Peyer's patch (tissue), 4 donors: ENCODE data around the gene RASGRP3.

Experiments used
- POLR2A ChIP-seq, 2 donors: fragments of 450-650 bp; IDR thresholded peaks; one replicate each; pipeline ENCODE4 v1.5.1; 2017; ENCODE audit warnings: antibody characterized with exemption in 2 of 2, mild to moderate bottlenecking in 2 of 2, moderate library complexity in 2 of 2
- TF ChIP-seq, protein P1 (sequence below), 6 experiments: fragments of 450-650 bp in 4 of 6; fragments of 200-600 bp in 2 of 6; sonication (generic) in 1 of 6; IDR thresholded peaks; one replicate each; pipeline ENCODE4 v1.5.1; 2017 to 2019; ENCODE audit warnings: antibody characterized with exemption in 6 of 6, mild to moderate bottlenecking in 3 of 6, moderate library complexity in 1 of 6

DNA sequence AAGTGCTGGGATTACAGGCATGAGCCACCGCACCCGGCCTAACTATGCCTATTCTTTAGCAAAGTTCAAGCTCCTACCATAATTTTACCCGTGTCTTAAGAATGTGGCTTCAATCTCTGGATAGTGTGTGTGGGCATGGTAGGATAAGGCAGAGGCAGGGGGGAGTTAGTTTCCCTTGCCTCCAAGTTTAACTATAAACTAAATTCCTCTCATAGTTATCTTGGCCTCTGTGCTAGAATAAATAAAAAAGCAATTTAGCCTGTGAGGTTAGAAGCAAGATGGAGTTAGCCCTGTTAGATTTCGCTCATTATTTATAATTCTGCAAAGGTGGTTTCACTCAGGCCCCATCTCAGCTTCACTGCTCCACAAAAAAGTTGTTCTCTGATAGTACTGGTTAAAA is 129.7 kb downstream of the RASGRP3 start:
- TF ChIP-seq, protein P1, sequence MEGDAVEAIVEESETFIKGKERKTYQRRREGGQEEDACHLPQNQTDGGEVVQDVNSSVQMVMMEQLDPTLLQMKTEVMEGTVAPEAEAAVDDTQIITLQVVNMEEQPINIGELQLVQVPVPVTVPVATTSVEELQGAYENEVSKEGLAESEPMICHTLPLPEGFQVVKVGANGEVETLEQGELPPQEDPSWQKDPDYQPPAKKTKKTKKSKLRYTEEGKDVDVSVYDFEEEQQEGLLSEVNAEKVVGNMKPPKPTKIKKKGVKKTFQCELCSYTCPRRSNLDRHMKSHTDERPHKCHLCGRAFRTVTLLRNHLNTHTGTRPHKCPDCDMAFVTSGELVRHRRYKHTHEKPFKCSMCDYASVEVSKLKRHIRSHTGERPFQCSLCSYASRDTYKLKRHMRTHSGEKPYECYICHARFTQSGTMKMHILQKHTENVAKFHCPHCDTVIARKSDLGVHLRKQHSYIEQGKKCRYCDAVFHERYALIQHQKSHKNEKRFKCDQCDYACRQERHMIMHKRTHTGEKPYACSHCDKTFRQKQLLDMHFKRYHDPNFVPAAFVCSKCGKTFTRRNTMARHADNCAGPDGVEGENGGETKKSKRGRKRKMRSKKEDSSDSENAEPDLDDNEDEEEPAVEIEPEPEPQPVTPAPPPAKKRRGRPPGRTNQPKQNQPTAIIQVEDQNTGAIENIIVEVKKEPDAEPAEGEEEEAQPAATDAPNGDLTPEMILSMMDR (IDR thresholded peaks at IDR 0.05), result no peak
- TF ChIP-seq POLR2A (IDR thresholded peaks at IDR 0.05), result no peak
